SK-N-SH (cell line): Measurements from ENCODE around the gene EXOC2. TPM values are rescaled to one million over a fixed set of nuclear protein-coding genes. Genes with fewer than 3 reads are reported as not detected.

Source experiments
- CTCF ChIA-PET: fragments of 300-600, 350-600 bp; formaldehyde crosslinking; extraction: SDS; loops from one replicate; lab custom pipeline; 2021; lab: Yijun Ruan, JAX
- POLR2A ChIA-PET: fragments of 350-600 bp; sonication (Branson Sonifier 250); formaldehyde crosslinking; extraction: SDS; loops from one replicate; lab custom pipeline; 2020; ENCODE audit warnings: antibody characterized with exemption, inconsistent platforms; lab: Yijun Ruan, JAX
- DNase-seq: peaks from one replicate; pipeline ENCODE4 v3.0.0; 2012
- H2AFZ ChIP-seq: fragments of 200-600 bp; sonication (generic); 2 replicates; pipeline ENCODE4 v1.8.1; 2016; ENCODE audit warnings: antibody characterized with exemption, mild to moderate bottlenecking, low read depth
- H3F3A ChIP-seq: fragments of 200-600 bp; sonication (generic); replicated peaks from 2 replicates; pipeline ENCODE3; 2016; ENCODE audit warnings: antibody characterized with exemption, mild to moderate bottlenecking; ENCODE audit not compliant: insufficient read depth
- H3K27ac ChIP-seq, 2 experiments: fragments of 200-500 bp in 1 of 2; fragments of 200-600 bp in 1 of 2; sonication (Bioruptor generic) in 1 of 2; sonication (generic), shearing (Covaris generic) in 1 of 2; 2 replicates each; pipeline versions ENCODE4 v1.5.1 to v1.6.1; 2014 to 2016; ENCODE audit warnings: low read depth in 2 of 2, inconsistent platforms in 1 of 2, low read length in 1 of 2, mild to moderate bottlenecking in 1 of 2, mixed read lengths in 1 of 2
- H3K27me3 ChIP-seq: fragments of 200-600 bp; sonication (generic), shearing (Covaris generic); 2 replicates; pipeline ENCODE4 v1.6.1; 2016; ENCODE audit warnings: mixed run types; ENCODE audit not compliant: insufficient read depth
- H3K36me3 ChIP-seq, 2 experiments: fragments of 200-500 bp in 1 of 2; fragments of 200-600 bp in 1 of 2; sonication (Bioruptor generic) in 1 of 2; sonication (generic) in 1 of 2; replicated peaks in 1 of 2; 2 replicates each; pipeline versions ENCODE3 to v1.5.1; 2014 to 2016; ENCODE audit warnings: low read length in 1 of 2, mild to moderate bottlenecking in 1 of 2; ENCODE audit not compliant: insufficient read depth in 2 of 2, control insufficient read depth in 1 of 2
- H3K4me1 ChIP-seq, 2 experiments: fragments of 200-500 bp in 1 of 2; fragments of 200-600 bp in 1 of 2; sonication (Bioruptor generic) in 1 of 2; sonication (generic), shearing (Covaris generic) in 1 of 2; 2 replicates each; pipeline versions ENCODE4 v1.5.1 to v1.6.1; 2014 to 2016; ENCODE audit warnings: low read depth in 1 of 2, low read length in 1 of 2, mixed run types in 1 of 2; ENCODE audit not compliant: insufficient read depth in 2 of 2, control insufficient read depth in 1 of 2
- H3K4me2 ChIP-seq: fragments of 200-600 bp; sonication (generic), shearing (Covaris generic); 2 replicates; pipeline ENCODE4 v1.6.1; 2017; ENCODE audit warnings: mixed run types
- H3K4me3 ChIP-seq, 2 experiments: fragments of 200-500 bp in 1 of 2; fragments of 200-600 bp in 1 of 2; sonication (Bioruptor generic) in 1 of 2; sonication (generic), shearing (Covaris generic) in 1 of 2; 2 replicates each; pipeline versions ENCODE4 v1.5.1 to v1.8.1; 2014 to 2016; ENCODE audit warnings: low read depth in 2 of 2, inconsistent platforms in 1 of 2, low read length in 1 of 2, mild to moderate bottlenecking in 1 of 2, mixed read lengths in 1 of 2, moderate library complexity in 1 of 2
- H3K79me2 ChIP-seq: fragments of 200-600 bp; sonication (generic); 2 replicates; pipeline ENCODE4 v1.8.1; 2017; ENCODE audit warnings: mild to moderate bottlenecking; ENCODE audit not compliant: insufficient read depth
- H3K9ac ChIP-seq: fragments of 200-600 bp; sonication (generic); 2 replicates; pipeline ENCODE4 v1.6.1; 2017; ENCODE audit warnings: mixed run types
- H3K9me2 ChIP-seq: fragments of 200-600 bp; sonication (generic); 2 replicates; pipeline ENCODE4 v1.6.1; 2017; ENCODE audit warnings: mixed run types
- H3K9me3 ChIP-seq: fragments of 200-600 bp; sonication (generic); 2 replicates; pipeline ENCODE4 v1.6.1; 2017; ENCODE audit warnings: mixed run types, mild to moderate bottlenecking, moderate library complexity
- H4K20me1 ChIP-seq: fragments of 200-600 bp; sonication (generic); 2 replicates; pipeline ENCODE4 v1.6.1; 2017; ENCODE audit warnings: mild to moderate bottlenecking, mixed run types; ENCODE audit not compliant: insufficient read depth
- CHD2 ChIP-seq: fragments of 150-350 bp; IDR thresholded peaks from 2 replicates; pipeline ENCODE4 v1.6.1; 2018; ENCODE audit warnings: low read length; ENCODE audit not compliant: partially characterized antibody
- ELF1 ChIP-seq: IDR thresholded peaks from 2 replicates; pipeline ENCODE4 v1.4.0; 2012
- EP300 ChIP-seq, 2 experiments: IDR thresholded peaks; 2 replicates each; pipeline versions ENCODE4 v1.4.0 to v1.6.1; 2012; ENCODE audit warnings: borderline replicate concordance in 1 of 2, low read depth in 1 of 2, low read length in 1 of 2
- EZH2phosphoT487 ChIP-seq: fragments of 200-600 bp; sonication (generic); IDR thresholded peaks from 2 replicates; pipeline ENCODE4 v1.6.1; 2017; ENCODE audit warnings: low read depth, mixed run types, mild to moderate bottlenecking, antibody characterized with exemption, moderate library complexity, borderline replicate concordance
- FOXM1 ChIP-seq: IDR thresholded peaks from 2 replicates; pipeline ENCODE4 v1.4.0; 2012; ENCODE audit warnings: low read depth, mild to moderate bottlenecking
- GABPA ChIP-seq: IDR thresholded peaks from 2 replicates; pipeline ENCODE4 v1.4.0; 2012; ENCODE audit warnings: low read depth, mild to moderate bottlenecking
- GATA2 ChIP-seq: sonication (generic); formaldehyde crosslinking; IDR thresholded peaks from 2 replicates; pipeline ENCODE4 v1.5.0; 2020; ENCODE audit warnings: mild to moderate bottlenecking, missing genetic modification reagents
- MEF2A ChIP-seq: IDR thresholded peaks from 2 replicates; pipeline ENCODE4 v1.4.0; 2012; ENCODE audit warnings: low read depth, borderline replicate concordance
- NFIC ChIP-seq: IDR thresholded peaks from 2 replicates; pipeline ENCODE4 v1.4.0; 2012; ENCODE audit warnings: borderline replicate concordance
- POLR2AphosphoS5 ChIP-seq: IDR thresholded peaks from 2 replicates; pipeline ENCODE4 v1.6.1; 2012; ENCODE audit warnings: low read depth, low read length
- RFX5 ChIP-seq: IDR thresholded peaks from 2 replicates; pipeline ENCODE4 v1.6.1; 2012; ENCODE audit warnings: mild to moderate bottlenecking, improper control_type of control experiment, low read length
- SIN3A ChIP-seq: IDR thresholded peaks from 2 replicates; pipeline ENCODE4 v1.6.1; 2012; ENCODE audit warnings: low read depth, mild to moderate bottlenecking, low read length, moderate library complexity, borderline replicate concordance
- WGBS: methylation state at CpG from one replicate; pipeline ENCODE4 v1.1.6; 2017; ENCODE audit warnings: low lambda C conversion rate; 5-methylcytosine and 5-hydroxymethylcytosine counted together
- polyA plus RNA-seq, 3 experiments: library from polyadenylated mRNA; depleted of rRNA; stranded (reverse); fragments of >200 nt; gene quantifications; 2 replicates each; pipeline ENCODE4 v1.2.3, GENCODE V29; 2012
- TF ChIP-seq, protein P1 (sequence below): IDR thresholded peaks from 2 replicates; pipeline ENCODE4 v1.6.1; 2012; ENCODE audit warnings: mild to moderate bottlenecking, low read depth, low read length, moderate library complexity
- TF ChIP-seq, protein P2 (sequence below): fragments of 150-350 bp; IDR thresholded peaks from 2 replicates; pipeline ENCODE4 v1.6.1; 2016; ENCODE audit warnings: mild to moderate bottlenecking, low read depth, low read length
- TF ChIP-seq, protein P3 (sequence below): IDR thresholded peaks from 2 replicates; pipeline ENCODE4 v1.4.0; 2012; ENCODE audit warnings: low read depth, borderline replicate concordance
- TF ChIP-seq, protein P4 (sequence below): fragments of 200-600 bp; sonication (generic); IDR thresholded peaks from 2 replicates; pipeline ENCODE4 v1.6.1; 2017; ENCODE audit warnings: antibody characterized with exemption, mild to moderate bottlenecking, moderate library complexity
- TF ChIP-seq, protein P5 (sequence below): IDR thresholded peaks from 2 replicates; pipeline ENCODE4; 2012

Gene EXOC2
- polyA plus RNA-seq, 1 of the 3 experiments (the other 2 are of a cell fraction): 10.6 TPM

DNA sequence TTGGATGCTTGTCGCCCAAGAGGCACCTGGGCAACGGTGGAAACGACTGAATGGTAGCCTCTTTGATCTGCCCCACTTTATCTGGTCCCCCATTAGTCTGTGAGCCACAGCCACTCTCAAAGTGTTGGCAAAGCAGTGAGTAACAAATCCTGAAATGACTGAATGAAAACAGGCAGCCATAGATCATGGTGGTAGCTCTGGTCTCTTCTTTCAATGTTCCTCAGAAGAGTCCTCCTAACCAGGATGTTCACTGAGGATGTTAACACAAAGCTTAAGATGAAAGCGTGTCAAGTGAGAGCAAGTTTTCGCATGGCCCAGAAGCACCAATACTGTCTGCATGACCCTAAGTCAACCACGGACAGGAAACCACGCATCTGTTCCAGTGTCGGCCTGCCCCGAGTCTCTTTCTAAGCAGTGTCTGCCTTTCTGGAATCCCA is 194.1 kb downstream of the EXOC2 start:
- Histone ChIP-seq H3F3A (no peaks in the 10 kb centered on the region), H3K9me3 (no peaks in the 10 kb centered on the region), H3K9ac (no peak overlapping the region), H3K27ac (no peak overlapping the region), H3K36me3 (peaks cover 16 to 26% of the 10 kb centered on the region in 2 experiments), H4K20me1 (no peaks in the 10 kb centered on the region), H3K79me2 (no peaks in the 10 kb centered on the region)
- DNase-seq: no peak
- WGBS: 97% methylated on average over 9 of the region's 9 CpGs
- TF ChIP-seq POLR2AphosphoS5: no peak
- TF ChIP-seq, protein P1, sequence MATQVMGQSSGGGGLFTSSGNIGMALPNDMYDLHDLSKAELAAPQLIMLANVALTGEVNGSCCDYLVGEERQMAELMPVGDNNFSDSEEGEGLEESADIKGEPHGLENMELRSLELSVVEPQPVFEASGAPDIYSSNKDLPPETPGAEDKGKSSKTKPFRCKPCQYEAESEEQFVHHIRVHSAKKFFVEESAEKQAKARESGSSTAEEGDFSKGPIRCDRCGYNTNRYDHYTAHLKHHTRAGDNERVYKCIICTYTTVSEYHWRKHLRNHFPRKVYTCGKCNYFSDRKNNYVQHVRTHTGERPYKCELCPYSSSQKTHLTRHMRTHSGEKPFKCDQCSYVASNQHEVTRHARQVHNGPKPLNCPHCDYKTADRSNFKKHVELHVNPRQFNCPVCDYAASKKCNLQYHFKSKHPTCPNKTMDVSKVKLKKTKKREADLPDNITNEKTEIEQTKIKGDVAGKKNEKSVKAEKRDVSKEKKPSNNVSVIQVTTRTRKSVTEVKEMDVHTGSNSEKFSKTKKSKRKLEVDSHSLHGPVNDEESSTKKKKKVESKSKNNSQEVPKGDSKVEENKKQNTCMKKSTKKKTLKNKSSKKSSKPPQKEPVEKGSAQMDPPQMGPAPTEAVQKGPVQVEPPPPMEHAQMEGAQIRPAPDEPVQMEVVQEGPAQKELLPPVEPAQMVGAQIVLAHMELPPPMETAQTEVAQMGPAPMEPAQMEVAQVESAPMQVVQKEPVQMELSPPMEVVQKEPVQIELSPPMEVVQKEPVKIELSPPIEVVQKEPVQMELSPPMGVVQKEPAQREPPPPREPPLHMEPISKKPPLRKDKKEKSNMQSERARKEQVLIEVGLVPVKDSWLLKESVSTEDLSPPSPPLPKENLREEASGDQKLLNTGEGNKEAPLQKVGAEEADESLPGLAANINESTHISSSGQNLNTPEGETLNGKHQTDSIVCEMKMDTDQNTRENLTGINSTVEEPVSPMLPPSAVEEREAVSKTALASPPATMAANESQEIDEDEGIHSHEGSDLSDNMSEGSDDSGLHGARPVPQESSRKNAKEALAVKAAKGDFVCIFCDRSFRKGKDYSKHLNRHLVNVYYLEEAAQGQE: no peak
- no peak for TF ChIP-seq GATA2
- no peak for TF ChIP-seq ELF1
- TF ChIP-seq CHD2: no peak
- TF ChIP-seq, all 33 proteins: peak for 0
- H3K4me2 ChIP-seq: no peak overlapping the region
- no peak overlapping the region for H2AFZ ChIP-seq
- no peaks in the 10 kb centered on the region for H3K27me3 ChIP-seq
- H3K9me2 ChIP-seq: no peaks in the 10 kb centered on the region
- ChIA-PET POLR2A (no interaction called here), CTCF (no interaction called here)
- H3K4me3 ChIP-seq: no peak overlapping the region
- H3K4me1 ChIP-seq: no peaks in the 10 kb centered on the region

DNA sequence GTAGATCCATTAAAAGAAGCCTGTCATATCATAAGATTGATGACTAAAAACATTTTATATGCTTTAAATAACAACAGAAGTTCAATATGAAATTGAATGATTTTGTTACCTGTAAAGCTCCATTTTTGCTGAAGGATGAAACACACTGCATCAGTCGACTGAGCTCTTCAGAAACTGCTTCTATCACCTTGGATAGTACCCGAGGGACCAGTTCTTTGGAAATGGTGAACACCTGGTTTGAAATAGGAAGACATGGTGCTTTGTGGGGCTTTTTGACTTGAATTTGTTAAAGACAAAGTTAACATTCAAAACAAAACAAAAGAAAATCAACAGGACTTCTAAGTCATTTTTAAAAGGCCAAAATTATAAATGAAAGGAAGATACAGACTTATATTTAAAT is 195.7 kb downstream of the EXOC2 start:
- H2AFZ ChIP-seq: no peak overlapping the region
- no peak overlapping the region for H3K9ac ChIP-seq
- ChIA-PET POLR2A (no interaction called here), CTCF (interaction anchor here (0.7 kb wide), 1 partner anchor 13 kb away, joined by 3 read pairs; no protein-coding TSS in a partner anchor)
- H3K4me1 ChIP-seq: no peaks in the 10 kb centered on the region
- peaks cover 16 to 25% of the 10 kb centered on the region in 2 experiments for H3K36me3 ChIP-seq
- DNase-seq: no peak
- H3K27ac ChIP-seq: no peak overlapping the region
- H3K9me2 ChIP-seq: no peaks in the 10 kb centered on the region
- no peaks in the 10 kb centered on the region for H3F3A ChIP-seq
- H3K9me3 ChIP-seq: no peaks in the 10 kb centered on the region
- no peak overlapping the region for H3K4me3 ChIP-seq
- H4K20me1 ChIP-seq: no peaks in the 10 kb centered on the region
- H3K79me2 ChIP-seq: no peaks in the 10 kb centered on the region
- H3K27me3 ChIP-seq: no peaks in the 10 kb centered on the region
- no peak overlapping the region for H3K4me2 ChIP-seq
- 83% methylated on average over 2 of the region's 2 CpGs for WGBS
- TF ChIP-seq RFX5 (no peak), FOXM1 (no peak), NFIC (no peak), EZH2phosphoT487 (no peak), SIN3A (no peak), MEF2A (no peak), EP300 (IDR thresholded peaks at IDR 0.05; ENCODE audit: borderline replicate concordance in 1 of 2, low read depth in 1 of 2, low read length in 1 of 2) (no peak), CHD2 (no peak), GABPA (no peak)
- TF ChIP-seq, protein P2, sequence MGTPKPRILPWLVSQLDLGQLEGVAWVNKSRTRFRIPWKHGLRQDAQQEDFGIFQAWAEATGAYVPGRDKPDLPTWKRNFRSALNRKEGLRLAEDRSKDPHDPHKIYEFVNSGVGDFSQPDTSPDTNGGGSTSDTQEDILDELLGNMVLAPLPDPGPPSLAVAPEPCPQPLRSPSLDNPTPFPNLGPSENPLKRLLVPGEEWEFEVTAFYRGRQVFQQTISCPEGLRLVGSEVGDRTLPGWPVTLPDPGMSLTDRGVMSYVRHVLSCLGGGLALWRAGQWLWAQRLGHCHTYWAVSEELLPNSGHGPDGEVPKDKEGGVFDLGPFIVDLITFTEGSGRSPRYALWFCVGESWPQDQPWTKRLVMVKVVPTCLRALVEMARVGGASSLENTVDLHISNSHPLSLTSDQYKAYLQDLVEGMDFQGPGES: no peak
- TF ChIP-seq, protein P3, sequence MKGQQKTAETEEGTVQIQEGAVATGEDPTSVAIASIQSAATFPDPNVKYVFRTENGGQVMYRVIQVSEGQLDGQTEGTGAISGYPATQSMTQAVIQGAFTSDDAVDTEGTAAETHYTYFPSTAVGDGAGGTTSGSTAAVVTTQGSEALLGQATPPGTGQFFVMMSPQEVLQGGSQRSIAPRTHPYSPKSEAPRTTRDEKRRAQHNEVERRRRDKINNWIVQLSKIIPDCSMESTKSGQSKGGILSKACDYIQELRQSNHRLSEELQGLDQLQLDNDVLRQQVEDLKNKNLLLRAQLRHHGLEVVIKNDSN: no peak
- TF ChIP-seq, protein P4, sequence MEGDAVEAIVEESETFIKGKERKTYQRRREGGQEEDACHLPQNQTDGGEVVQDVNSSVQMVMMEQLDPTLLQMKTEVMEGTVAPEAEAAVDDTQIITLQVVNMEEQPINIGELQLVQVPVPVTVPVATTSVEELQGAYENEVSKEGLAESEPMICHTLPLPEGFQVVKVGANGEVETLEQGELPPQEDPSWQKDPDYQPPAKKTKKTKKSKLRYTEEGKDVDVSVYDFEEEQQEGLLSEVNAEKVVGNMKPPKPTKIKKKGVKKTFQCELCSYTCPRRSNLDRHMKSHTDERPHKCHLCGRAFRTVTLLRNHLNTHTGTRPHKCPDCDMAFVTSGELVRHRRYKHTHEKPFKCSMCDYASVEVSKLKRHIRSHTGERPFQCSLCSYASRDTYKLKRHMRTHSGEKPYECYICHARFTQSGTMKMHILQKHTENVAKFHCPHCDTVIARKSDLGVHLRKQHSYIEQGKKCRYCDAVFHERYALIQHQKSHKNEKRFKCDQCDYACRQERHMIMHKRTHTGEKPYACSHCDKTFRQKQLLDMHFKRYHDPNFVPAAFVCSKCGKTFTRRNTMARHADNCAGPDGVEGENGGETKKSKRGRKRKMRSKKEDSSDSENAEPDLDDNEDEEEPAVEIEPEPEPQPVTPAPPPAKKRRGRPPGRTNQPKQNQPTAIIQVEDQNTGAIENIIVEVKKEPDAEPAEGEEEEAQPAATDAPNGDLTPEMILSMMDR: no peak
- TF ChIP-seq, protein P5, sequence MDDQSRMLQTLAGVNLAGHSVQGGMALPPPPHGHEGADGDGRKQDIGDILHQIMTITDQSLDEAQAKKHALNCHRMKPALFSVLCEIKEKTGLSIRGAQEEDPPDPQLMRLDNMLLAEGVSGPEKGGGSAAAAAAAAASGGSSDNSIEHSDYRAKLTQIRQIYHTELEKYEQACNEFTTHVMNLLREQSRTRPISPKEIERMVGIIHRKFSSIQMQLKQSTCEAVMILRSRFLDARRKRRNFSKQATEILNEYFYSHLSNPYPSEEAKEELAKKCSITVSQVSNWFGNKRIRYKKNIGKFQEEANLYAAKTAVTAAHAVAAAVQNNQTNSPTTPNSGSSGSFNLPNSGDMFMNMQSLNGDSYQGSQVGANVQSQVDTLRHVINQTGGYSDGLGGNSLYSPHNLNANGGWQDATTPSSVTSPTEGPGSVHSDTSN: no peak
